ENCODE results near the gene LGI4. TPM values are rescaled to one million over a fixed set of nuclear protein-coding genes. Genes with fewer than 3 reads are reported as not detected.

LGI4 gene
- polyA plus RNA-seq, 2 of the 4 experiments (the other 2 are of a cell fraction): 0.06 to 0.09 TPM

DNA sequence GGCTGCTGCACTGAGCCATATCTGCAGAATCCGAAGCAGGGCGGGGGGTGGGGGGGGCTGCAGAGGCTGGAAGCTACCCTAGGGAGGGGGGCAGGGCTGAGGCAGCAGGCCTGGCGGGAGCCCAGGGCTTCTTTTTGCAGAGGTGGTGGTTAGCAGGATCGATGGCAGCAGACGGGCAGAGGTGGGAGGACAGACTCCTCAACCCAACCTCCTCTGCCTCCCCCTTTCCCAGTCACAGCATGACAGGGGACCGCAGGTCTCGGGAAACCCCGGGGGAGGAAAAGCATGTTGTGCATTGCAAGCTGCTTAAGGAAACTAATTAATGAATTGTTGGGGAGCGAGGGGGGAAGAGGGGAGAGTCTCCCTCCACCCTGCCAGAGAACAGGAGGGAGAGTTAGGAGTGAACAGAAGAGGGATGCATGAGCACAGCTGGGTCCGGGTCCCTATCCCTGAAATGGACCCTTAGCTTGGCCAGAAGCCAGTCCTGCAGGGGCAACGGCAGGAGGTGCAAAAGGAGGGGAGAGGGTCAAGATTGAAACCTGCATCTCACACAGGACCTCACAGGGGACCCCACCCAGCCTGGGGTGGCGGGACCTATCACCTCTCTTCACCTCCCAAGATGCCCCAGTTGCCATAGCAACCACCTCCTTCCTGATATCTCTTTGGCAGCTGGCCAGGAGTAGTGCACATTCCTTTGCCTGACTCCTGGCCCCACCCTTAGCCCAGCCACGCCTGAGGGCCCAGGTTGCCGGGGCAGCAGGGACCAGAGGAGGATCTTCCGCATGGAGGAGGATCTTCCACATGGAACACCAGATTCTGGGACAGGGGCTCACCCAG lies 10.0 kb upstream of the LGI4 start:
- 20% methylated on average over 13 of the region's 15 CpGs for WGBS (ENCODE audit: missing lambda C conversion rate)
- TF ChIP-seq HMGXB4 (CRISPR knock-in tag; IDR thresholded peaks at IDR 0.05; ENCODE audit: borderline replicate concordance) (no peak), RFX5 (IDR thresholded peaks at IDR 0.05) (peak; percentile 93), PHF8 (IDR thresholded peaks at IDR 0.05; ENCODE audit: borderline replicate concordance, low read depth) (no peak), JUN (IDR thresholded peaks at IDR 0.05) (no peak), CBX2 (IDR thresholded peaks at IDR 0.05; ENCODE audit: borderline replicate concordance, low read depth) (no peak), MYC (IDR thresholded peaks at IDR 0.05; ENCODE audit: borderline replicate concordance, low read length) (no peak)
- no peak overlapping the region for H3K27ac ChIP-seq

GRCh38 chr19:35144259-35144599 lies 9.4 kb upstream of the LGI4 start:
- no peak for TF ChIP-seq KDM5A (IDR thresholded peaks at IDR 0.05)
- no peak for TF ChIP-seq PBX3 (IDR thresholded peaks at IDR 0.05)
- TF ChIP-seq HMGXB4 (CRISPR knock-in tag; IDR thresholded peaks at IDR 0.05; ENCODE audit: borderline replicate concordance): no peak
- Histone ChIP-seq H3K9me3 (no peaks in the 10 kb centered on the region), H3K4me1 (peaks cover 46% of the 10 kb centered on the region), H3K4me3 (no peak overlapping the region), H3K4me2 (0 out of 3 replicates have a peak overlapping the region, but pooled peaks have one; percentile 23), H3K27ac (no peak overlapping the region)
- ATAC-seq (no peak), DNase-seq (ENCODE audit: low read depth in 1 of 2, low spot score in 1 of 2) (no peak), FAIRE-seq (no peak)
- ChIA-PET POLR2A (no interaction called here), CTCF (interaction anchor here (0.6 to 9.4 kb wide), 14 partner anchors 9 to 351 kb away, joined by 3 to 163 read pairs (median 5); partner anchors contain the start of genes FXYD5, LGI4 and USF2)
- WGBS (ENCODE audit: missing lambda C conversion rate): 32% methylated on average over 6 of the region's 6 CpGs

More for the DNA sequence above, 10.0 kb upstream of the LGI4 start:
- FAIRE-seq (peak; percentile 49), DNase-seq (ENCODE audit: low read depth in 1 of 2, low spot score in 1 of 2) (peak; percentile 92), ATAC-seq (peak; percentile 10 to 21; a peak in 3 of 6 replicates)
- ChIA-PET POLR2A (no interaction called here), CTCF (interaction anchor here (1.0 to 9.4 kb wide), 11 partner anchors 9 to 504 kb away, joined by 3 to 163 read pairs (median 6); partner anchors contain the start of genes FXYD5, LGI4 and USF2)
- peaks cover 46% of the 10 kb centered on the region for H3K4me1 ChIP-seq
- H3K9me3 ChIP-seq: no peaks in the 10 kb centered on the region
- H3K4me2 ChIP-seq: peak overlapping the region; percentile 23; the same call in 2 of the 3 replicates
- no peak overlapping the region for H3K4me3 ChIP-seq

GRCh38 chr19:35143818-35144217 lies 9.0 kb upstream of the LGI4 start:
- POLR2A ChIA-PET: no interaction called here
- CTCF ChIA-PET: interaction anchor here (0.6 to 11.0 kb wide), 14 partner anchors 8 to 295 kb away, joined by 3 to 163 read pairs (median 4); partner anchors contain the start of genes FXYD3, FXYD5, LGI4 and USF2
- no peak for ATAC-seq
- no peak for DNase-seq (ENCODE audit: low read depth in 1 of 2, low spot score in 1 of 2)
- H3K4me3 ChIP-seq: no peak overlapping the region
- 26% methylated on average over 3 of the region's 3 CpGs for WGBS (ENCODE audit: missing lambda C conversion rate)
- peaks cover 46% of the 10 kb centered on the region for H3K4me1 ChIP-seq
- H3K4me2 ChIP-seq: 0 out of 3 replicates have a peak overlapping the region, but pooled peaks have one; percentile 83
- H3K27ac ChIP-seq: no peak overlapping the region
- no peaks in the 10 kb centered on the region for H3K9me3 ChIP-seq
- FAIRE-seq: no peak
- TF ChIP-seq SMC3 (IDR thresholded peaks at IDR 0.05) (no peak), EHF (CRISPR knock-in tag; IDR thresholded peaks at IDR 0.05) (no peak), HMGXB4 (CRISPR knock-in tag; IDR thresholded peaks at IDR 0.05; ENCODE audit: borderline replicate concordance) (no peak), NFE2L2 (conservative IDR thresholded peaks at IDR 0.05; ENCODE audit: low read length) (no peak), MAFK (IDR thresholded peaks at IDR 0.05; ENCODE audit: partially characterized antibody) (no peak), POLR2AphosphoS2 (conservative IDR thresholded peaks at IDR 0.05; ENCODE audit: low read length) (no peak), JUN (IDR thresholded peaks at IDR 0.05) (no peak), CEBPB (IDR thresholded peaks at IDR 0.05) (no peak), ATOH8 (CRISPR knock-in tag; IDR thresholded peaks at IDR 0.05; ENCODE audit: low read depth) (no peak), KDM5A (IDR thresholded peaks at IDR 0.05) (no peak), CBX8 (IDR thresholded peaks at IDR 0.05) (no peak)
- TF ChIP-seq, protein P1, sequence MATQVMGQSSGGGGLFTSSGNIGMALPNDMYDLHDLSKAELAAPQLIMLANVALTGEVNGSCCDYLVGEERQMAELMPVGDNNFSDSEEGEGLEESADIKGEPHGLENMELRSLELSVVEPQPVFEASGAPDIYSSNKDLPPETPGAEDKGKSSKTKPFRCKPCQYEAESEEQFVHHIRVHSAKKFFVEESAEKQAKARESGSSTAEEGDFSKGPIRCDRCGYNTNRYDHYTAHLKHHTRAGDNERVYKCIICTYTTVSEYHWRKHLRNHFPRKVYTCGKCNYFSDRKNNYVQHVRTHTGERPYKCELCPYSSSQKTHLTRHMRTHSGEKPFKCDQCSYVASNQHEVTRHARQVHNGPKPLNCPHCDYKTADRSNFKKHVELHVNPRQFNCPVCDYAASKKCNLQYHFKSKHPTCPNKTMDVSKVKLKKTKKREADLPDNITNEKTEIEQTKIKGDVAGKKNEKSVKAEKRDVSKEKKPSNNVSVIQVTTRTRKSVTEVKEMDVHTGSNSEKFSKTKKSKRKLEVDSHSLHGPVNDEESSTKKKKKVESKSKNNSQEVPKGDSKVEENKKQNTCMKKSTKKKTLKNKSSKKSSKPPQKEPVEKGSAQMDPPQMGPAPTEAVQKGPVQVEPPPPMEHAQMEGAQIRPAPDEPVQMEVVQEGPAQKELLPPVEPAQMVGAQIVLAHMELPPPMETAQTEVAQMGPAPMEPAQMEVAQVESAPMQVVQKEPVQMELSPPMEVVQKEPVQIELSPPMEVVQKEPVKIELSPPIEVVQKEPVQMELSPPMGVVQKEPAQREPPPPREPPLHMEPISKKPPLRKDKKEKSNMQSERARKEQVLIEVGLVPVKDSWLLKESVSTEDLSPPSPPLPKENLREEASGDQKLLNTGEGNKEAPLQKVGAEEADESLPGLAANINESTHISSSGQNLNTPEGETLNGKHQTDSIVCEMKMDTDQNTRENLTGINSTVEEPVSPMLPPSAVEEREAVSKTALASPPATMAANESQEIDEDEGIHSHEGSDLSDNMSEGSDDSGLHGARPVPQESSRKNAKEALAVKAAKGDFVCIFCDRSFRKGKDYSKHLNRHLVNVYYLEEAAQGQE (IDR thresholded peaks at IDR 0.05): no peak

Measured in A549 (cell line).